CD14-positive monocyte (primary cell): Measurements from ENCODE around the gene PEX12. TPM values are rescaled to one million over a fixed set of nuclear protein-coding genes. Genes with fewer than 3 reads are reported as not detected.

Source experiments
- DNase-seq, 3 donors: peaks; one replicate each; pipeline ENCODE4 v3.0.0-alpha.2; 2011 to 2022
- H2AFZ ChIP-seq: 2 replicates; pipeline ENCODE4 v1.6.0; 2012; ENCODE audit warnings: mild to moderate bottlenecking, low read depth, low read length, inconsistent platforms; ENCODE audit not compliant: insufficient read depth, poor library complexity, severe bottlenecking
- H3K27ac ChIP-seq, 2 donors: 1 replicate in 1 of 2; 2 replicates in 1 of 2; pipeline ENCODE4 v1.5.1; 2012 to 2013; ENCODE audit warnings: low read length in 2 of 2, control low read depth in 1 of 2, inconsistent platforms in 1 of 2, low read depth in 1 of 2, mild to moderate bottlenecking in 1 of 2
- H3K27me3 ChIP-seq, 2 donors: one replicate each; pipeline versions ENCODE4 v1.6.0 to v1.6.1; 2011 to 2013; ENCODE audit warnings: low read length in 2 of 2; ENCODE audit not compliant: control insufficient read depth in 2 of 2, insufficient read depth in 2 of 2
- H3K36me3 ChIP-seq, 2 donors: replicated peaks in 1 of 2; 1 replicate in 1 of 2; 2 replicates in 1 of 2; pipeline versions ENCODE4 v1.5.1 to v1.6.1; 2012 to 2013; ENCODE audit warnings: low read length in 2 of 2, control low read depth in 1 of 2, inconsistent platforms in 1 of 2, mild to moderate bottlenecking in 1 of 2; ENCODE audit not compliant: insufficient read depth in 2 of 2, control insufficient read depth in 1 of 2
- H3K4me1 ChIP-seq, 2 donors: 1 replicate in 1 of 2; 2 replicates in 1 of 2; pipeline versions ENCODE4 v1.5.1 to v1.6.1; 2012 to 2013; ENCODE audit warnings: low read length in 2 of 2, control low read depth in 1 of 2, inconsistent platforms in 1 of 2, mild to moderate bottlenecking in 1 of 2, moderate library complexity in 1 of 2; ENCODE audit not compliant: insufficient read depth in 2 of 2, control insufficient read depth in 1 of 2
- H3K4me2 ChIP-seq: replicated peaks from 2 replicates; pipeline ENCODE3; 2012; ENCODE audit warnings: low read length, moderate library complexity, mild to moderate bottlenecking; ENCODE audit not compliant: poor library complexity, severe bottlenecking; ENCODE audit errors: extremely low read depth
- H3K4me3 ChIP-seq, 3 experiments: fragments of 200-600 bp in 1 of 3; sonication (generic) in 1 of 3; replicated peaks in 1 of 3; 1 replicate in 2 of 3; 2 replicates in 1 of 3; pipeline ENCODE4 v1.5.1; 2011 to 2013; ENCODE audit warnings: low read length in 3 of 3, mild to moderate bottlenecking in 3 of 3, control low read depth in 2 of 3, low read depth in 2 of 3, inconsistent platforms in 1 of 3, moderate library complexity in 1 of 3
- H3K79me2 ChIP-seq: 2 replicates; pipeline ENCODE4 v1.6.0; 2012; ENCODE audit warnings: mild to moderate bottlenecking, control low read depth, inconsistent platforms, low read length, moderate library complexity; ENCODE audit not compliant: insufficient read depth
- H3K9ac ChIP-seq: 2 replicates; pipeline ENCODE4 v1.6.0; 2017; ENCODE audit warnings: low read length, mild to moderate bottlenecking; ENCODE audit not compliant: insufficient read depth, poor library complexity, severe bottlenecking
- H3K9me3 ChIP-seq, 2 donors: replicated peaks in 1 of 2; 1 replicate in 1 of 2; 2 replicates in 1 of 2; pipeline versions ENCODE4 v1.5.1 to v1.6.1; 2012 to 2013; ENCODE audit warnings: low read length in 2 of 2, control low read depth in 1 of 2; ENCODE audit not compliant: control insufficient read depth in 1 of 2, insufficient read depth in 1 of 2
- H4K20me1 ChIP-seq: 2 replicates; pipeline ENCODE4 v1.6.0; 2012; ENCODE audit warnings: mild to moderate bottlenecking, low read length, control low read depth, moderate library complexity; ENCODE audit not compliant: insufficient read depth
- H3K27ac Mint-ChIP-seq, 7 donors: one replicate each; pipeline ENCODE4 v1.8.0; 2020; ENCODE audit warnings: mild to moderate bottlenecking in 7 of 7, mixed read lengths in 7 of 7, moderate library complexity in 6 of 7, inconsistent platforms in 2 of 7
- H3K27me3 Mint-ChIP-seq, 3 donors: one replicate each; pipeline ENCODE4 v1.8.0; 2021 to 2022; ENCODE audit warnings: low read depth in 3 of 3, mild to moderate bottlenecking in 3 of 3, mixed read lengths in 3 of 3, moderate library complexity in 3 of 3, inconsistent platforms in 1 of 3
- H3K36me3 Mint-ChIP-seq, 2 donors: one replicate each; pipeline ENCODE4 v1.8.0; 2020; ENCODE audit warnings: mixed read lengths in 2 of 2, inconsistent platforms in 1 of 2, mild to moderate bottlenecking in 1 of 2
- H3K4me1 Mint-ChIP-seq: one replicate; pipeline ENCODE4 v1.8.0; 2020; ENCODE audit warnings: mild to moderate bottlenecking, mixed read lengths
- H3K4me3 Mint-ChIP-seq, 2 donors: one replicate each; pipeline ENCODE4 v1.8.0; 2020; ENCODE audit warnings: mild to moderate bottlenecking in 2 of 2, mixed read lengths in 2 of 2, moderate library complexity in 1 of 2
- H3K9me3 Mint-ChIP-seq, 7 donors: one replicate each; pipeline ENCODE4 v1.8.0; 2020 to 2022; ENCODE audit warnings: mixed read lengths in 7 of 7, mild to moderate bottlenecking in 6 of 7, moderate library complexity in 6 of 7, inconsistent platforms in 2 of 7
- WGBS: methylation state at CpG from one replicate; pipeline ENCODE4 v1.1.5; 2013; ENCODE audit warnings: missing lambda C conversion rate; ENCODE audit not compliant: insufficient coverage; 5-methylcytosine and 5-hydroxymethylcytosine counted together
- intact Hi-C, 2 donors: fragments of 100-400 bp; cut with micrococcal nuclease; formaldehyde crosslinking; loops; one replicate each; pipeline versions ENCODE4 v1.15.0 to v1.15.1; 2023
- polyA plus RNA-seq, 3 donors: library from polyadenylated mRNA; depleted of rRNA in 1 of 3; unstranded in 2 of 3; stranded (reverse) in 1 of 3; fragments of 300-500 nt in 2 of 3; fragments of >200 nt in 1 of 3; fragmentation: Illumina TruSeq in 2 of 3; gene quantifications; 1 replicate in 2 of 3; 2 replicates in 1 of 3; pipeline ENCODE4 v1.2.3, GENCODE V29; 2012 to 2021
- TF ChIP-seq, protein P1 (sequence below): fragments of 200-600 bp; IDR thresholded peaks from one replicate; pipeline ENCODE4 v1.8.0; 2022; ENCODE audit warnings: antibody characterized with exemption, mild to moderate bottlenecking

Gene PEX12
- polyA plus RNA-seq, 3 donors, result 0.08 to 0.72 (median 0.31) TPM

DNA sequence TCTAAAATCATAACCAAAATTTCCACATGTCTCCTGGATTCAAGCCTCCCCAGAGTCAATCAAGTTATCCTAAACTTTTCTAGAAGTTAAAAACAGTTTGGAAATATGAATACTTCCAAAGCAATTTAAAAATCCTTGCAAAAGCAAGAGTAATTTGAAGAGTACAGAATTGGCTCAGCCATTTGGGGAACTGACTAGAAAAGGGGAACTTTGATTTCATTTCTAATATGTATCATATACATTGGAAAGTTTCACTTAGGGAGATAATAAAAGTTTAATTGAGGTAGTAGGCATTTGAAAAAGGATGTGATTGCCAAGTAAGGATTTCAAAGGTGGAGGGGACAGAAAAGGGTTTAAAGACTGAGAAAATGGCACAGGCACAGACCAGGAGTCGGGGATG, 31.9 kb downstream of the PEX12 start:
- peak overlapping the region; percentile 29 for H2AFZ ChIP-seq
- H3K27me3 ChIP-seq, result no peaks in the 10 kb centered on the region
- intact Hi-C loops, result loop anchor here in 1 of 2 donors (10.0 kb wide), 1 partner anchor 258 kb away; the partner anchor contains the start of gene TAF15
- Mint-ChIP-seq H3K4me3 (peak overlapping the region in 1 of 2 donors; percentile 49), H3K4me1 (peaks cover 18% of the 10 kb centered on the region), H3K9me3 (peaks cover 0 to 3% (median 0%) of the 10 kb centered on the region in 7 donors), H3K27me3 (peaks cover 0 to 1% (median 0%) of the 10 kb centered on the region in 3 donors), H3K27ac (peak overlapping the region; percentile 12 to 82 (median 63)), H3K36me3 (no peaks in the 10 kb centered on the region)
- peak; percentile 30 to 68 (median 50) for DNase-seq
- no peaks in the 10 kb centered on the region for H4K20me1 ChIP-seq
- peak overlapping the region in 1 of 3 experiments; percentile 25 for H3K4me3 ChIP-seq
- no peak overlapping the region for H3K9ac ChIP-seq
- H3K4me1 ChIP-seq, result peaks cover 14 to 22% of the 10 kb centered on the region in 2 donors
- WGBS, result 88% methylated on average over 1 of the region's 1 CpG
- no peak overlapping the region for H3K27ac ChIP-seq
- no peaks in the 10 kb centered on the region for H3K9me3 ChIP-seq
- H3K4me2 ChIP-seq, result peak overlapping the region; percentile 18
- no peaks in the 10 kb centered on the region for H3K36me3 ChIP-seq
- H3K79me2 ChIP-seq, result no peaks in the 10 kb centered on the region
- TF ChIP-seq, protein P1, sequence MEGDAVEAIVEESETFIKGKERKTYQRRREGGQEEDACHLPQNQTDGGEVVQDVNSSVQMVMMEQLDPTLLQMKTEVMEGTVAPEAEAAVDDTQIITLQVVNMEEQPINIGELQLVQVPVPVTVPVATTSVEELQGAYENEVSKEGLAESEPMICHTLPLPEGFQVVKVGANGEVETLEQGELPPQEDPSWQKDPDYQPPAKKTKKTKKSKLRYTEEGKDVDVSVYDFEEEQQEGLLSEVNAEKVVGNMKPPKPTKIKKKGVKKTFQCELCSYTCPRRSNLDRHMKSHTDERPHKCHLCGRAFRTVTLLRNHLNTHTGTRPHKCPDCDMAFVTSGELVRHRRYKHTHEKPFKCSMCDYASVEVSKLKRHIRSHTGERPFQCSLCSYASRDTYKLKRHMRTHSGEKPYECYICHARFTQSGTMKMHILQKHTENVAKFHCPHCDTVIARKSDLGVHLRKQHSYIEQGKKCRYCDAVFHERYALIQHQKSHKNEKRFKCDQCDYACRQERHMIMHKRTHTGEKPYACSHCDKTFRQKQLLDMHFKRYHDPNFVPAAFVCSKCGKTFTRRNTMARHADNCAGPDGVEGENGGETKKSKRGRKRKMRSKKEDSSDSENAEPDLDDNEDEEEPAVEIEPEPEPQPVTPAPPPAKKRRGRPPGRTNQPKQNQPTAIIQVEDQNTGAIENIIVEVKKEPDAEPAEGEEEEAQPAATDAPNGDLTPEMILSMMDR, result no peak

GRCh38 chr17:35545150-35545549, 33.2 kb downstream of the PEX12 start:
- TF ChIP-seq, protein P1, result no peak
- no peak overlapping the region for H3K9ac ChIP-seq
- H3K27me3 ChIP-seq, result no peaks in the 10 kb centered on the region
- H3K27ac ChIP-seq, result no peak overlapping the region
- H3K4me3 ChIP-seq, result no peak overlapping the region
- H3K4me2 ChIP-seq, result no peak overlapping the region
- no peak overlapping the region for H2AFZ ChIP-seq
- peaks cover 0 to 1% (median 0%) of the 10 kb centered on the region in 3 donors for H3K27me3 Mint-ChIP-seq
- WGBS, result no CpG with 5 or more reads among the region's 1 CpG
- H3K79me2 ChIP-seq, result no peaks in the 10 kb centered on the region
- DNase-seq, result peak in 1 of 3 donors; percentile 23
- H3K27ac Mint-ChIP-seq, result no peak overlapping the region
- H3K4me1 Mint-ChIP-seq, result peaks cover 26% of the 10 kb centered on the region
- intact Hi-C loops, result loop anchor here in 1 of 2 donors (10.0 kb wide), 1 partner anchor 260 kb away; the partner anchor contains the start of gene TAF15
- no peaks in the 10 kb centered on the region for H3K36me3 Mint-ChIP-seq
- H4K20me1 ChIP-seq, result no peaks in the 10 kb centered on the region
- H3K4me3 Mint-ChIP-seq, result no peak overlapping the region
- no peaks in the 10 kb centered on the region for H3K9me3 ChIP-seq
- H3K36me3 ChIP-seq, result no peaks in the 10 kb centered on the region
- peaks cover 0 to 3% (median 0%) of the 10 kb centered on the region in 7 donors for H3K9me3 Mint-ChIP-seq
- H3K4me1 ChIP-seq, result peaks cover 21 to 31% of the 10 kb centered on the region in 2 donors
